GM12865 (cell line): ENCODE data around the gene SPEF2.
"Not testable (repeated sequence)": the region's sequence is repeated elsewhere in the genome, so short reads cannot be mapped to it uniquely, and the experiment has no call there.

Source experiments
- DNase-seq: peaks from one replicate; pipeline ENCODE4 v3.0.0; 2010; ENCODE audit warnings: low read depth
- H3K4me3 ChIP-seq: 2 replicates; pipeline ENCODE4 v1.5.1; 2011; ENCODE audit warnings: mild to moderate bottlenecking, low read depth, low read length, control low read depth
- TF ChIP-seq, protein P1 (sequence below): IDR thresholded peaks from 2 replicates; pipeline ENCODE4 v1.5.1; 2011; ENCODE audit warnings: low read length, control low read depth, low read depth, inconsistent platforms; ENCODE audit not compliant: insufficient read depth; ENCODE audit errors: missing control alignments

SPEF2 gene

GRCh38 chr5:35668319-35668718, 50.7 kb downstream of the SPEF2 start:
- peak; percentile 23 for DNase-seq
- TF ChIP-seq, protein P1, sequence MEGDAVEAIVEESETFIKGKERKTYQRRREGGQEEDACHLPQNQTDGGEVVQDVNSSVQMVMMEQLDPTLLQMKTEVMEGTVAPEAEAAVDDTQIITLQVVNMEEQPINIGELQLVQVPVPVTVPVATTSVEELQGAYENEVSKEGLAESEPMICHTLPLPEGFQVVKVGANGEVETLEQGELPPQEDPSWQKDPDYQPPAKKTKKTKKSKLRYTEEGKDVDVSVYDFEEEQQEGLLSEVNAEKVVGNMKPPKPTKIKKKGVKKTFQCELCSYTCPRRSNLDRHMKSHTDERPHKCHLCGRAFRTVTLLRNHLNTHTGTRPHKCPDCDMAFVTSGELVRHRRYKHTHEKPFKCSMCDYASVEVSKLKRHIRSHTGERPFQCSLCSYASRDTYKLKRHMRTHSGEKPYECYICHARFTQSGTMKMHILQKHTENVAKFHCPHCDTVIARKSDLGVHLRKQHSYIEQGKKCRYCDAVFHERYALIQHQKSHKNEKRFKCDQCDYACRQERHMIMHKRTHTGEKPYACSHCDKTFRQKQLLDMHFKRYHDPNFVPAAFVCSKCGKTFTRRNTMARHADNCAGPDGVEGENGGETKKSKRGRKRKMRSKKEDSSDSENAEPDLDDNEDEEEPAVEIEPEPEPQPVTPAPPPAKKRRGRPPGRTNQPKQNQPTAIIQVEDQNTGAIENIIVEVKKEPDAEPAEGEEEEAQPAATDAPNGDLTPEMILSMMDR, result no peak
- H3K4me3 ChIP-seq, result no peak overlapping the region

DNA sequence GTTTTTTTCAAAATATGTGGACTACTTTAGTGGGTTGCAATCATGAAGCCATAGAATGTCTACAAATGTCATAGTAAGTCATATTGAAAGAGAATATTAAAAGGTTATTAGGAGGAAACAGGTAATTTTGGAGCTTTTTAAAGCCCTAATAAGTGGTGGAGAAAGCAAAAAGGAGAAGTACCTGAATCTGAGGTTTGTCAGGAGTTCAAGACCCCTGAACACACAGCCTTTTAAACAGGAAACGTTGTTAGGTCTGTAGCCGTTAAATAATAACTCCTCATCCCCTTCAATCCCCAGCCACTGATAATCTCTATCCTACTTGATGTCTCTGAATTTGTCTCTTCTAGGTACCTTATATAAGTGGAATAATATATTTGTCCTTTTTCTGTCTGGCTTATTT, 51.1 kb downstream of the SPEF2 start:
- DNase-seq, result no peak
- no peak overlapping the region for H3K4me3 ChIP-seq
- TF ChIP-seq, protein P1, result no peak

GRCh38 chr5:35671541-35672295, 54.1 kb downstream of the SPEF2 start:
- TF ChIP-seq, protein P1, result no peak
- no peak overlapping the region for H3K4me3 ChIP-seq
- DNase-seq, result no peak

DNA sequence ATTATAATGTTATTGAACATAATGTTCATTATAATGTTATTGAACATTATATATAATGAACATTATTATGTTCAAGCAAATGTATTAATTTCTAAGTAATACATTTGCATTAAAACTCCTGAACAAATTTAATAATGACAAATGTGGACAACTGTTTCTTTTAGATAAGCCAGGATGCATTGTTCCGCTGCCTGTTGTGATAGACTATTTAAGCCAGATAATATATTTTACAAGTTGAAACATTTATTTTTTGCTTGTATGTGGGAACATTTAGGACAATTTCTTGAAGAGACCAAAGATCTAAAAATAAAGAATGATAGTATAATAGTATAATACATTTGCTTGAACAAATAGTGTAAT, 54.6 kb downstream of the SPEF2 start:
- DNase-seq, H3K4me3 ChIP-seq: not testable (repeated sequence)

DNA sequence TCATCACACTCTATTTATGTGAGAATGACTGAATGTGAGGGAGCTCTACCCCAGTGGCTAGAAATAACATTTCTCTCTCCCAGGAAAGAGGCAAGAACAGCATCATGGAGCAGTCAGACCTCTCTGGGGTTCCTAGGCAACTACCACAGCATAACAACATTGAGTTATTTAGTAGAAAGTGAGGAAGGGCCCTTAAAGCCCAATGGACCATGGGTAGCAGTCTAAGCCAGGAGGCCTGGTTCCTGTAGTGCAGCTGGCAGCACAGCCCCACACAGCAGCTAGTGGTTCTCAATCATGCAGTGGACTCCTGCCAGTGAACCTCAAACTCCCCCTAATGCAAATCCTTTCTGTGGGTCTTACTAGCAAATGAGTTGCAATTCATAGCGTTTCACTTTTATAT, 55.3 kb downstream of the SPEF2 start:
- TF ChIP-seq, protein P1, result no peak
- DNase-seq, result peak; percentile 52
- no peak overlapping the region for H3K4me3 ChIP-seq

DNA sequence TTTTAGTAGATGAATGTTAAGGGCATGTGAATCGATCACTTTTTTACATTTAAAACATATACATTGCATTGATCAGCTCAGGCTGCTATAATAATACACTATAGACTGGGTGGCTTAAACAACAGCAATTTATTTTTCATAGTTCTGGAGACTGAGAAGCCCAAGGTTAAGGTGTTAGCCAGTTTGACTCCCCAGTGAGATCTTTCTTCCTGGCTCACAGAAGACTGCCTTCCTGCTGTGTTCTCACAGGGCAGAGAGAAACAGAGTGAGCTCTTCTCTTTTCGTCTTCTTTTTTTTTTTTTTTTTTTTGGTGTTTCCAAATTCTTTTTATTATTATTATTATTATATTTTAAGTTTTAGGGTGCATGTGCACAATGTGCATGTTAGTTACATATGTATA, 56.4 kb downstream of the SPEF2 start:
- no peak for DNase-seq
- no peak overlapping the region for H3K4me3 ChIP-seq
- TF ChIP-seq, protein P1, result no peak

- TF ChIP-seq, protein P1, result no peak
- no peak overlapping the region for H3K4me3 ChIP-seq
- DNase-seq, result no peak
Observed at GRCh38 chr5:35675392-35675791, 57.7 kb downstream of the SPEF2 start.
